WTC11 (cell line): ENCODE results near the gene PITPNC1.

ENCODE experiments used
- ATF1 ChIP-seq: sonication (generic); formaldehyde crosslinking; IDR thresholded peaks from 2 replicates; pipeline ENCODE4 v1.8.1; 2023; ENCODE audit warnings: mild to moderate bottlenecking, moderate library complexity, missing genetic modification reagents
- CREM ChIP-seq: sonication (generic); formaldehyde crosslinking; IDR thresholded peaks from 2 replicates; pipeline ENCODE4 v1.8.1; 2022; ENCODE audit warnings: mild to moderate bottlenecking, missing genetic modification reagents, moderate library complexity
- CTCF ChIP-seq: fragments of 200-600 bp; IDR thresholded peaks from 2 replicates; pipeline ENCODE4 v1.8.0; 2022; ENCODE audit warnings: antibody characterized with exemption
- FOXK1 ChIP-seq: sonication (generic); formaldehyde crosslinking; IDR thresholded peaks from 2 replicates; pipeline ENCODE4 v1.8.0; 2022; ENCODE audit warnings: mild to moderate bottlenecking, moderate library complexity, missing genetic modification reagents
- TEAD1 ChIP-seq: sonication (generic); formaldehyde crosslinking; IDR thresholded peaks from 2 replicates; pipeline ENCODE4 v1.8.0; 2022; ENCODE audit warnings: mild to moderate bottlenecking, missing genetic modification reagents
- TEAD4 ChIP-seq: sonication (generic); formaldehyde crosslinking; IDR thresholded peaks from 2 replicates; pipeline ENCODE4 v1.8.0; 2022; ENCODE audit warnings: mild to moderate bottlenecking, missing genetic modification reagents
- ZNF232 ChIP-seq: sonication (generic); formaldehyde crosslinking; IDR thresholded peaks from 2 replicates; pipeline ENCODE4 v1.8.0; 2022; ENCODE audit warnings: mild to moderate bottlenecking, missing genetic modification reagents
- ZNF317 ChIP-seq: sonication (generic); formaldehyde crosslinking; IDR thresholded peaks from 2 replicates; pipeline ENCODE4 v1.8.1; 2023; ENCODE audit warnings: low read depth, mild to moderate bottlenecking, moderate library complexity, missing genetic modification reagents, borderline replicate concordance
- ZNF416 ChIP-seq: fragments of 250-450 bp; sonication (Bioruptor Pico); IDR thresholded peaks from 2 replicates; pipeline ENCODE4 v1.9.0; 2021; ENCODE audit warnings: mild to moderate bottlenecking, inconsistent platforms
- TF ChIP-seq, protein P1 (sequence below): sonication (generic); formaldehyde crosslinking; IDR thresholded peaks from 2 replicates; pipeline ENCODE4 v1.8.1; 2022; ENCODE audit warnings: mild to moderate bottlenecking, moderate library complexity, missing genetic modification reagents
- TF ChIP-seq, protein P2 (sequence below): fragments of 250-450 bp; sonication (Bioruptor Pico); IDR thresholded peaks from 2 replicates; pipeline ENCODE4 v1.9.0; 2021; ENCODE audit warnings: mild to moderate bottlenecking
- TF ChIP-seq, protein P3 (sequence below): sonication (generic); formaldehyde crosslinking; IDR thresholded peaks from 2 replicates; pipeline ENCODE4 v1.8.1; 2022; ENCODE audit warnings: low read depth, missing genetic modification reagents, borderline replicate concordance
- TF ChIP-seq, protein P4 (sequence below): sonication (generic); formaldehyde crosslinking; IDR thresholded peaks from 2 replicates; pipeline ENCODE4 v1.8.0; 2022; ENCODE audit warnings: mild to moderate bottlenecking, missing genetic modification reagents
- TF ChIP-seq, protein P5 (sequence below): sonication (generic); formaldehyde crosslinking; IDR thresholded peaks from 2 replicates; pipeline ENCODE4 v1.8.1; 2023; ENCODE audit warnings: mild to moderate bottlenecking, missing genetic modification reagents

GRCh38 chr17:67493812-67494211 is 116.7 kb downstream of the PITPNC1 start:
- TF ChIP-seq, protein P1, sequence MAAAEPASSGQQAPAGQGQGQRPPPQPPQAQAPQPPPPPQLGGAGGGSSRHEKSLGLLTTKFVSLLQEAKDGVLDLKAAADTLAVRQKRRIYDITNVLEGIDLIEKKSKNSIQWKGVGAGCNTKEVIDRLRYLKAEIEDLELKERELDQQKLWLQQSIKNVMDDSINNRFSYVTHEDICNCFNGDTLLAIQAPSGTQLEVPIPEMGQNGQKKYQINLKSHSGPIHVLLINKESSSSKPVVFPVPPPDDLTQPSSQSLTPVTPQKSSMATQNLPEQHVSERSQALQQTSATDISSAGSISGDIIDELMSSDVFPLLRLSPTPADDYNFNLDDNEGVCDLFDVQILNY (CRISPR knock-in tag) = no peak
- TF ChIP-seq, protein P2, sequence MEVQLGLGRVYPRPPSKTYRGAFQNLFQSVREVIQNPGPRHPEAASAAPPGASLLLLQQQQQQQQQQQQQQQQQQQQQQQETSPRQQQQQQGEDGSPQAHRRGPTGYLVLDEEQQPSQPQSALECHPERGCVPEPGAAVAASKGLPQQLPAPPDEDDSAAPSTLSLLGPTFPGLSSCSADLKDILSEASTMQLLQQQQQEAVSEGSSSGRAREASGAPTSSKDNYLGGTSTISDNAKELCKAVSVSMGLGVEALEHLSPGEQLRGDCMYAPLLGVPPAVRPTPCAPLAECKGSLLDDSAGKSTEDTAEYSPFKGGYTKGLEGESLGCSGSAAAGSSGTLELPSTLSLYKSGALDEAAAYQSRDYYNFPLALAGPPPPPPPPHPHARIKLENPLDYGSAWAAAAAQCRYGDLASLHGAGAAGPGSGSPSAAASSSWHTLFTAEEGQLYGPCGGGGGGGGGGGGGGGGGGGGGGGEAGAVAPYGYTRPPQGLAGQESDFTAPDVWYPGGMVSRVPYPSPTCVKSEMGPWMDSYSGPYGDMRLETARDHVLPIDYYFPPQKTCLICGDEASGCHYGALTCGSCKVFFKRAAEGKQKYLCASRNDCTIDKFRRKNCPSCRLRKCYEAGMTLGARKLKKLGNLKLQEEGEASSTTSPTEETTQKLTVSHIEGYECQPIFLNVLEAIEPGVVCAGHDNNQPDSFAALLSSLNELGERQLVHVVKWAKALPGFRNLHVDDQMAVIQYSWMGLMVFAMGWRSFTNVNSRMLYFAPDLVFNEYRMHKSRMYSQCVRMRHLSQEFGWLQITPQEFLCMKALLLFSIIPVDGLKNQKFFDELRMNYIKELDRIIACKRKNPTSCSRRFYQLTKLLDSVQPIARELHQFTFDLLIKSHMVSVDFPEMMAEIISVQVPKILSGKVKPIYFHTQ = no peak
- TF ChIP-seq FOXK1 (CRISPR knock-in tag) (no peak), ATF1 (no peak), CREM (no peak), ZNF416 (CRISPR knock-in tag) (no peak), TEAD4 (CRISPR knock-in tag) (no peak), CTCF (no peak), ZNF232 (CRISPR knock-in tag) (no peak), ZNF317 (CRISPR knock-in tag) (no peak), TEAD1 (no peak)
- TF ChIP-seq, protein P3, sequence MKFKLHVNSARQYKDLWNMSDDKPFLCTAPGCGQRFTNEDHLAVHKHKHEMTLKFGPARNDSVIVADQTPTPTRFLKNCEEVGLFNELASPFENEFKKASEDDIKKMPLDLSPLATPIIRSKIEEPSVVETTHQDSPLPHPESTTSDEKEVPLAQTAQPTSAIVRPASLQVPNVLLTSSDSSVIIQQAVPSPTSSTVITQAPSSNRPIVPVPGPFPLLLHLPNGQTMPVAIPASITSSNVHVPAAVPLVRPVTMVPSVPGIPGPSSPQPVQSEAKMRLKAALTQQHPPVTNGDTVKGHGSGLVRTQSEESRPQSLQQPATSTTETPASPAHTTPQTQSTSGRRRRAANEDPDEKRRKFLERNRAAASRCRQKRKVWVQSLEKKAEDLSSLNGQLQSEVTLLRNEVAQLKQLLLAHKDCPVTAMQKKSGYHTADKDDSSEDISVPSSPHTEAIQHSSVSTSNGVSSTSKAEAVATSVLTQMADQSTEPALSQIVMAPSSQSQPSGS (CRISPR knock-in tag) = no peak
- TF ChIP-seq, protein P4, sequence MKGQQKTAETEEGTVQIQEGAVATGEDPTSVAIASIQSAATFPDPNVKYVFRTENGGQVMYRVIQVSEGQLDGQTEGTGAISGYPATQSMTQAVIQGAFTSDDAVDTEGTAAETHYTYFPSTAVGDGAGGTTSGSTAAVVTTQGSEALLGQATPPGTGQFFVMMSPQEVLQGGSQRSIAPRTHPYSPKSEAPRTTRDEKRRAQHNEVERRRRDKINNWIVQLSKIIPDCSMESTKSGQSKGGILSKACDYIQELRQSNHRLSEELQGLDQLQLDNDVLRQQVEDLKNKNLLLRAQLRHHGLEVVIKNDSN (CRISPR knock-in tag) = no peak
- TF ChIP-seq, protein P5, sequence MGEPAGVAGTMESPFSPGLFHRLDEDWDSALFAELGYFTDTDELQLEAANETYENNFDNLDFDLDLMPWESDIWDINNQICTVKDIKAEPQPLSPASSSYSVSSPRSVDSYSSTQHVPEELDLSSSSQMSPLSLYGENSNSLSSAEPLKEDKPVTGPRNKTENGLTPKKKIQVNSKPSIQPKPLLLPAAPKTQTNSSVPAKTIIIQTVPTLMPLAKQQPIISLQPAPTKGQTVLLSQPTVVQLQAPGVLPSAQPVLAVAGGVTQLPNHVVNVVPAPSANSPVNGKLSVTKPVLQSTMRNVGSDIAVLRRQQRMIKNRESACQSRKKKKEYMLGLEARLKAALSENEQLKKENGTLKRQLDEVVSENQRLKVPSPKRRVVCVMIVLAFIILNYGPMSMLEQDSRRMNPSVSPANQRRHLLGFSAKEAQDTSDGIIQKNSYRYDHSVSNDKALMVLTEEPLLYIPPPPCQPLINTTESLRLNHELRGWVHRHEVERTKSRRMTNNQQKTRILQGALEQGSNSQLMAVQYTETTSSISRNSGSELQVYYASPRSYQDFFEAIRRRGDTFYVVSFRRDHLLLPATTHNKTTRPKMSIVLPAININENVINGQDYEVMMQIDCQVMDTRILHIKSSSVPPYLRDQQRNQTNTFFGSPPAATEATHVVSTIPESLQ (CRISPR knock-in tag) = no peak
